TTC549 (cell line): ENCODE results near the gene STAB1.

Experiments used
- FAIRE-seq: peaks from 2 replicates; lab custom pipeline; 2012; peaks lifted over from hg19 to GRCh38; lab: Jason Lieb, UNC

The STAB1 gene

GRCh38 chr3:52534281-52535183 lies 39.4 kb downstream of the STAB1 start:
- no peak for FAIRE-seq

- FAIRE-seq = no peak
Observed at GRCh38 chr3:52535411-52536111, 40.4 kb downstream of the STAB1 start.

- no peak for FAIRE-seq
Observed at GRCh38 chr3:52536112-52536368, 40.9 kb downstream of the STAB1 start.

- FAIRE-seq = peak; percentile 86
Observed at GRCh38 chr3:52536369-52537164, 41.4 kb downstream of the STAB1 start, which contains the start of gene UQCC5. TSS of gene UQCC5 (plus strand) at chr3:52536605. CDS start at chr3:52536756, 151 bp downstream.

GRCh38 chr3:52537165-52537620 lies 42.1 kb downstream of the STAB1 start:
- FAIRE-seq = no peak

- no peak for FAIRE-seq
Observed at GRCh38 chr3:52537726-52538421, 42.7 kb downstream of the STAB1 start.

- no peak for FAIRE-seq
Observed at GRCh38 chr3:52539010-52539653, 44.0 kb downstream of the STAB1 start.

- FAIRE-seq = no peak
Observed at GRCh38 chr3:52541050-52541449, 45.9 kb downstream of the STAB1 start.

GRCh38 chr3:52544937-52545336 lies 49.8 kb downstream of the STAB1 start:
- FAIRE-seq = no peak

GRCh38 chr3:52546111-52546901 lies 51.2 kb downstream of the STAB1 start:
- FAIRE-seq = no peak

- FAIRE-seq = no peak
Observed at GRCh38 chr3:52547143-52547542, 52.0 kb downstream of the STAB1 start.

- no peak for FAIRE-seq
Observed at GRCh38 chr3:52551118-52551517, 56.0 kb downstream of the STAB1 start.

GRCh38 chr3:52552089-52552488 lies 57.0 kb downstream of the STAB1 start:
- no peak for FAIRE-seq

GRCh38 chr3:52554026-52554755 lies 59.1 kb downstream of the STAB1 start:
- FAIRE-seq = no peak

- FAIRE-seq = no peak
Observed at GRCh38 chr3:52555056-52555455, 59.9 kb downstream of the STAB1 start.

GRCh38 chr3:52557011-52557960 lies 62.1 kb downstream of the STAB1 start:
- FAIRE-seq = no peak

GRCh38 chr3:52558436-52558835 lies 63.3 kb downstream of the STAB1 start:
- FAIRE-seq = no peak

GRCh38 chr3:52561028-52561747 lies 66.0 kb downstream of the STAB1 start:
- FAIRE-seq = no peak
